ENCODE results near the gene HECA. TPM values are rescaled to one million over a fixed set of nuclear protein-coding genes. Genes with fewer than 3 reads are reported as not detected.

Gene HECA
- polyA plus RNA-seq, 1 of the 3 experiments (the other 2 are of a cell fraction) = 1.6 TPM

DNA sequence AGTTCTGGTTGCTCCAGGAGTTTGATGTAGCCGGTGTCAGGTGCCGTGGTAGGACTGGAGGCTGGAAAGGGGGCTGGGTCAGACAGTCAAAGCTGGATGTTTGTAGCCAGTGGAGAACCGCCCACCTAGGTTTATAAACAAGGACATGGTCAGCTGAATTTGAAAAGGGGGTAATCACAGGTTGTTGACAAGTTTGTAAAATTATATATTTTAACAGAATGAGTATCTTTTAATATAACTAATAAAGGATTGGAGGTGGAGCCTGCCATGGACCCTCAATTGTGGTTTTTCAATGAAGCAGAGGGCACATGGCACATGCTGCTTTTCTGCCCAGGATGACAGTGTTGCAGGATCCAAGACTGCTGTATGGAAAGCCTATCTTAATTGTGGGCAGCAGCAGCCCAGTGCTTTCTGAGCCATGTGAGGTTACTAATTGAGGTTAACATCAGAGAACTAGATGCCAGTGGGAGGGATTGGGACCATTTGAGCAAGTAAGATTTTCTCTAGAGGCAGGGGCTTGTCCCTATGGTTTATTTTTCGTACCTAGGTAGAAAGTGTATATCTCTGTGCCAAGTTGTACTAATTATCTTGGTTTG lies 9.7 kb downstream of the HECA start:
- Histone ChIP-seq H3K4me1 (ENCODE audit: control insufficient read depth in 1 of 2, insufficient read depth in 2 of 2, low read depth in 1 of 2, low read length in 1 of 2) (no peaks in the 10 kb centered on the region; a peak in 1 of 4 replicates), H3K9ac (no peak overlapping the region), H3K4me2 (no peak overlapping the region), H4K20me1 (ENCODE audit: insufficient read depth) (no peaks in the 10 kb centered on the region), H3K4me3 (ENCODE audit: low read depth in 2 of 2, low read length in 1 of 2) (no peak overlapping the region), H3F3A (replicated peaks; ENCODE audit: insufficient read depth) (no peaks in the 10 kb centered on the region), H3K9me2 (no peaks in the 10 kb centered on the region), H3K9me3 (no peaks in the 10 kb centered on the region), H3K27ac (ENCODE audit: low read depth in 2 of 2, low read length in 1 of 2) (no peak overlapping the region), H2AFZ (ENCODE audit: low read depth) (no peak overlapping the region), H3K27me3 (ENCODE audit: insufficient read depth) (no peaks in the 10 kb centered on the region), H3K36me3 (replicated peaks in 1 of 2; ENCODE audit: control insufficient read depth in 1 of 2, insufficient read depth in 2 of 2, low read length in 1 of 2) (no peaks in the 10 kb centered on the region), H3K79me2 (ENCODE audit: insufficient read depth) (peaks cover 35% of the 10 kb centered on the region; the same call in 1 of the 2 replicates)
- TF ChIP-seq SMC3 (IDR thresholded peaks at IDR 0.05; ENCODE audit: low read depth, low read length) = no peak
- TF ChIP-seq TEAD4 (IDR thresholded peaks at IDR 0.05; ENCODE audit: borderline replicate concordance, insufficient read depth) = no peak
- no peak for TF ChIP-seq NFIC (IDR thresholded peaks at IDR 0.05; ENCODE audit: borderline replicate concordance)
- no peak for TF ChIP-seq RCOR1 (IDR thresholded peaks at IDR 0.05; ENCODE audit: low read length)
- TF ChIP-seq, protein P1, sequence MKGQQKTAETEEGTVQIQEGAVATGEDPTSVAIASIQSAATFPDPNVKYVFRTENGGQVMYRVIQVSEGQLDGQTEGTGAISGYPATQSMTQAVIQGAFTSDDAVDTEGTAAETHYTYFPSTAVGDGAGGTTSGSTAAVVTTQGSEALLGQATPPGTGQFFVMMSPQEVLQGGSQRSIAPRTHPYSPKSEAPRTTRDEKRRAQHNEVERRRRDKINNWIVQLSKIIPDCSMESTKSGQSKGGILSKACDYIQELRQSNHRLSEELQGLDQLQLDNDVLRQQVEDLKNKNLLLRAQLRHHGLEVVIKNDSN (IDR thresholded peaks at IDR 0.05; ENCODE audit: borderline replicate concordance, low read depth) = no peak
- TF ChIP-seq, protein P2, sequence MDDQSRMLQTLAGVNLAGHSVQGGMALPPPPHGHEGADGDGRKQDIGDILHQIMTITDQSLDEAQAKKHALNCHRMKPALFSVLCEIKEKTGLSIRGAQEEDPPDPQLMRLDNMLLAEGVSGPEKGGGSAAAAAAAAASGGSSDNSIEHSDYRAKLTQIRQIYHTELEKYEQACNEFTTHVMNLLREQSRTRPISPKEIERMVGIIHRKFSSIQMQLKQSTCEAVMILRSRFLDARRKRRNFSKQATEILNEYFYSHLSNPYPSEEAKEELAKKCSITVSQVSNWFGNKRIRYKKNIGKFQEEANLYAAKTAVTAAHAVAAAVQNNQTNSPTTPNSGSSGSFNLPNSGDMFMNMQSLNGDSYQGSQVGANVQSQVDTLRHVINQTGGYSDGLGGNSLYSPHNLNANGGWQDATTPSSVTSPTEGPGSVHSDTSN (IDR thresholded peaks at IDR 0.05) = no peak
- no peak for TF ChIP-seq RAD21 (IDR thresholded peaks at IDR 0.05; ENCODE audit: low read length)
- no peak for TF ChIP-seq FOXJ3 (CRISPR knock-in tag; IDR thresholded peaks at IDR 0.05)
- TF ChIP-seq YY1 (IDR thresholded peaks at IDR 0.05; ENCODE audit: low read depth) = no peak
- TF ChIP-seq JUND (IDR thresholded peaks at IDR 0.05) = no peak
- no peak for TF ChIP-seq NRF1 (IDR thresholded peaks at IDR 0.05; ENCODE audit: low read depth, low read length)
- TF ChIP-seq, protein P3, sequence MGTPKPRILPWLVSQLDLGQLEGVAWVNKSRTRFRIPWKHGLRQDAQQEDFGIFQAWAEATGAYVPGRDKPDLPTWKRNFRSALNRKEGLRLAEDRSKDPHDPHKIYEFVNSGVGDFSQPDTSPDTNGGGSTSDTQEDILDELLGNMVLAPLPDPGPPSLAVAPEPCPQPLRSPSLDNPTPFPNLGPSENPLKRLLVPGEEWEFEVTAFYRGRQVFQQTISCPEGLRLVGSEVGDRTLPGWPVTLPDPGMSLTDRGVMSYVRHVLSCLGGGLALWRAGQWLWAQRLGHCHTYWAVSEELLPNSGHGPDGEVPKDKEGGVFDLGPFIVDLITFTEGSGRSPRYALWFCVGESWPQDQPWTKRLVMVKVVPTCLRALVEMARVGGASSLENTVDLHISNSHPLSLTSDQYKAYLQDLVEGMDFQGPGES (IDR thresholded peaks at IDR 0.05; ENCODE audit: low read depth, low read length) = no peak
- TF ChIP-seq, protein P4, sequence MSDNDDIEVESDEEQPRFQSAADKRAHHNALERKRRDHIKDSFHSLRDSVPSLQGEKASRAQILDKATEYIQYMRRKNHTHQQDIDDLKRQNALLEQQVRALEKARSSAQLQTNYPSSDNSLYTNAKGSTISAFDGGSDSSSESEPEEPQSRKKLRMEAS (IDR thresholded peaks at IDR 0.05; ENCODE audit: low read depth) = no peak
- TF ChIP-seq GABPA (IDR thresholded peaks at IDR 0.05; ENCODE audit: low read depth) = no peak
- TF ChIP-seq CHD2 (IDR thresholded peaks at IDR 0.05; ENCODE audit: low read length, partially characterized antibody) = no peak
- TF ChIP-seq ELF1 (IDR thresholded peaks at IDR 0.05) = no peak
- no peak for TF ChIP-seq TCF12 (IDR thresholded peaks at IDR 0.05)
- TF ChIP-seq TAF1 (IDR thresholded peaks at IDR 0.05; ENCODE audit: borderline replicate concordance, low read depth, low read length) = no peak
- POLR2A ChIA-PET = no interaction called here
- CTCF ChIA-PET = interaction anchor here (1.0 kb wide), 1 partner anchor 225 kb away, joined by 3 read pairs; no protein-coding TSS in a partner anchor
- WGBS (ENCODE audit: low lambda C conversion rate) = 89% methylated on average over 4 of the region's 4 CpGs
- DNase-seq = no peak
